ENCODE measurements around the gene MAOA. TPM values are rescaled to one million over a fixed set of nuclear protein-coding genes. Genes with fewer than 3 reads are reported as not detected.

Gene MAOA
- total RNA-seq, 1 experiment from 2014 or later: 0.23 TPM

GRCh38 chrX:43734444-43734843 lies 78.3 kb downstream of the MAOA start:
- Histone ChIP-seq H3K27me3 (ENCODE audit: control insufficient read depth, insufficient read depth, low read length) (no peaks in the 10 kb centered on the region), H3K4me3 (ENCODE audit: low read depth in 2 of 2, low read length in 2 of 2) (no peak overlapping the region), H3K9me3 (ENCODE audit: control insufficient read depth, insufficient read depth, low read depth, low read length) (no peaks in the 10 kb centered on the region), H3K36me3 (ENCODE audit: control insufficient read depth, insufficient read depth, low read length) (no peaks in the 10 kb centered on the region), H3K4me1 (ENCODE audit: control insufficient read depth, insufficient read depth, low read length) (no peaks in the 10 kb centered on the region), H3K27ac (ENCODE audit: low read length) (no peak overlapping the region)
- intact Hi-C loops (cut with micrococcal nuclease; ENCODE audit: unreplicated experiment) (no loop called here), in situ Hi-C loops (cut with HindIII; ENCODE audit: low pct_unique_long_range_greater_than_20kb, low sequenced_read_pairs) (no loop called here)
- no TSS peak for BruUV-seq (replicated peaks)
- TF ChIP-seq REST (IDR thresholded peaks at IDR 0.05; ENCODE audit: insufficient read depth in 1 of 2, low read depth in 2 of 2, low read length in 1 of 2) (no peak), SIN3A (IDR thresholded peaks at IDR 0.05; ENCODE audit: borderline replicate concordance, insufficient read depth, low read depth, low read length) (no peak), TCF7L2 (IDR thresholded peaks at IDR 0.05; ENCODE audit: low read depth, low read length) (no peak), POLR2AphosphoS5 (IDR thresholded peaks at IDR 0.05; ENCODE audit: low read depth, low read length) (no peak), CTCF (IDR thresholded peaks at IDR 0.05) (no peak)
- CTCF ChIA-PET: no interaction called here
- ATAC-seq (no peak), DNase-seq (ENCODE audit: low read depth, low spot score) (no peak)
- POLR2A ChIA-PET: no interaction called here

GRCh38 chrX:43735534-43735933 lies 79.4 kb downstream of the MAOA start:
- no TSS peak for BruUV-seq (replicated peaks)
- H3K9me3 ChIP-seq (ENCODE audit: control insufficient read depth, insufficient read depth, low read depth, low read length): no peaks in the 10 kb centered on the region
- H3K4me1 ChIP-seq (ENCODE audit: control insufficient read depth, insufficient read depth, low read length): no peaks in the 10 kb centered on the region
- H3K36me3 ChIP-seq (ENCODE audit: control insufficient read depth, insufficient read depth, low read length): no peaks in the 10 kb centered on the region
- CTCF ChIA-PET: no interaction called here
- no peak for TF ChIP-seq REST (IDR thresholded peaks at IDR 0.05; ENCODE audit: insufficient read depth in 1 of 2, low read depth in 2 of 2, low read length in 1 of 2)
- no peak for TF ChIP-seq TCF7L2 (IDR thresholded peaks at IDR 0.05; ENCODE audit: low read depth, low read length)
- TF ChIP-seq POLR2AphosphoS5 (IDR thresholded peaks at IDR 0.05; ENCODE audit: low read depth, low read length): no peak
- TF ChIP-seq SIN3A (IDR thresholded peaks at IDR 0.05; ENCODE audit: borderline replicate concordance, insufficient read depth, low read depth, low read length): no peak
- TF ChIP-seq CTCF (IDR thresholded peaks at IDR 0.05): no peak
- ATAC-seq (no peak), DNase-seq (ENCODE audit: low read depth, low spot score) (no peak)
- POLR2A ChIA-PET: no interaction called here
- no peak overlapping the region for H3K27ac ChIP-seq (ENCODE audit: low read length)
- in situ Hi-C loops (cut with HindIII; ENCODE audit: low pct_unique_long_range_greater_than_20kb, low sequenced_read_pairs): no loop called here
- H3K27me3 ChIP-seq (ENCODE audit: control insufficient read depth, insufficient read depth, low read length): no peaks in the 10 kb centered on the region
- intact Hi-C loops (cut with micrococcal nuclease; ENCODE audit: unreplicated experiment): no loop called here
- no peak overlapping the region for H3K4me3 ChIP-seq (ENCODE audit: low read depth in 2 of 2, low read length in 2 of 2)

Measured in Panc1 (cell line).